A549 (cell line): ENCODE measurements around the gene CTDP1. TPM values are rescaled to one million over a fixed set of nuclear protein-coding genes. Genes with fewer than 3 reads are reported as not detected.

Experiments used
- ATAC-seq, 2 experiments: fragments of 200-7000 bp in 1 of 2; fragments of >200 bp in 1 of 2; cut with Nextera tagmentation in 1 of 2; cut with Tn5 transposase in 1 of 2; 3 replicates each; pipeline versions ENCODE4 v1.8.0 to v1.9.1; 2018 to 2020; ENCODE audit warnings: mild to moderate bottlenecking in 1 of 2, moderate library complexity in 1 of 2
- CTCF ChIA-PET: fragments of 300-600 bp; sonication (Branson Sonifier 250); formaldehyde crosslinking; extraction: SDS; loops from one replicate; lab custom pipeline; 2021; ENCODE audit warnings: antibody characterized with exemption, inconsistent platforms; lab: Yijun Ruan, JAX
- POLR2A ChIA-PET: fragments of 350-600 bp; formaldehyde crosslinking; extraction: SDS; loops from one replicate; lab custom pipeline; 2021; ENCODE audit warnings: antibody characterized with exemption, inconsistent platforms; lab: Yijun Ruan, JAX
- DNase-seq, 2 experiments: peaks; one replicate each; pipeline versions ENCODE4 v3.0.0 to v3.0.0-alpha.2; 2011 to 2016; ENCODE audit warnings: low read depth in 1 of 2, low spot score in 1 of 2
- FAIRE-seq: peaks from 2 replicates; lab custom pipeline; 2011; peaks lifted over from hg19 to GRCh38; lab: Jason Lieb, UNC
- H3K27ac ChIP-seq, 2 experiments: fragments of >200 bp; sonication (Bioruptor Twin); formaldehyde crosslinking; 3 replicates each; pipeline ENCODE4 v1.5.1; 2016 to 2017
- H3K4me1 ChIP-seq: fragments of >200 bp; sonication (Bioruptor Twin); formaldehyde crosslinking; 3 replicates; pipeline ENCODE4 v1.6.1; 2016
- H3K4me2 ChIP-seq: fragments of >200 bp; sonication (Bioruptor Twin); formaldehyde crosslinking; 3 replicates; pipeline ENCODE4 v1.6.1; 2016
- H3K4me3 ChIP-seq: fragments of >200 bp; sonication (Bioruptor Twin); formaldehyde crosslinking; 3 replicates; pipeline ENCODE4 v1.5.1; 2016
- H3K9me3 ChIP-seq: fragments of >200 bp; sonication (Bioruptor Twin); formaldehyde crosslinking; 3 replicates; pipeline ENCODE4 v1.6.1; 2016
- BHLHE40 ChIP-seq: IDR thresholded peaks from 2 replicates; pipeline ENCODE4 v1.6.1; 2012; ENCODE audit warnings: low read depth, low read length, inconsistent platforms
- CBX8 ChIP-seq: fragments of 200-600 bp; sonication (generic); IDR thresholded peaks from 2 replicates; pipeline ENCODE4 v1.6.1; 2016
- CHD4 ChIP-seq: fragments of 200-600 bp; sonication (generic); IDR thresholded peaks from 2 replicates; pipeline ENCODE4 v1.6.1; 2016; ENCODE audit warnings: antibody characterized with exemption, mild to moderate bottlenecking, borderline replicate concordance
- EHF ChIP-seq: fragments of 250-450 bp; sonication (Bioruptor Pico); IDR thresholded peaks from 2 replicates; pipeline ENCODE4 v1.5.0; 2020; ENCODE audit warnings: mild to moderate bottlenecking
- ELK1 ChIP-seq: fragments of 150-350 bp; IDR thresholded peaks from 2 replicates; pipeline ENCODE4 v1.6.1; 2014; ENCODE audit warnings: low read depth, mild to moderate bottlenecking, low read length
- EP300 ChIP-seq, 2 experiments: fragments of >200 bp; sonication (Bioruptor Twin); formaldehyde crosslinking; IDR thresholded peaks; 2 replicates in 1 of 2; 3 replicates in 1 of 2; pipeline ENCODE4 v1.6.1; 2016 to 2017
- FOXS1 ChIP-seq: fragments of 250-450 bp; sonication (Bioruptor Pico); IDR thresholded peaks from 2 replicates; pipeline ENCODE4 v1.5.0; 2020; ENCODE audit warnings: mild to moderate bottlenecking, moderate library complexity
- HEYL ChIP-seq: fragments of 250-450 bp; sonication (Bioruptor Pico); IDR thresholded peaks from 2 replicates; pipeline ENCODE4 v1.8.0; 2021; ENCODE audit warnings: mild to moderate bottlenecking, moderate library complexity
- HOXA7 ChIP-seq: fragments of 250-450 bp; sonication (Bioruptor Pico); IDR thresholded peaks from 2 replicates; pipeline ENCODE4 v1.5.0; 2020; ENCODE audit warnings: mild to moderate bottlenecking, moderate library complexity
- HOXB5 ChIP-seq: fragments of 250-450 bp; sonication (Bioruptor Pico); IDR thresholded peaks from 2 replicates; pipeline ENCODE4 v1.5.0; 2020; ENCODE audit warnings: mild to moderate bottlenecking, moderate library complexity
- JUN ChIP-seq, 2 experiments: fragments of >200 bp; sonication (Bioruptor Twin); formaldehyde crosslinking; IDR thresholded peaks; 2 replicates in 1 of 2; 3 replicates in 1 of 2; pipeline ENCODE4 v1.6.1; 2016 to 2017
- KDM5A ChIP-seq: fragments of 200-600 bp; sonication (generic); IDR thresholded peaks from 2 replicates; pipeline ENCODE4 v1.6.1; 2016; ENCODE audit warnings: antibody characterized with exemption, mild to moderate bottlenecking
- NFE2L2 ChIP-seq: fragments of 150-350 bp; conservative IDR thresholded peaks from 2 replicates; pipeline ENCODE4 v1.6.1; 2014; ENCODE audit warnings: low read length
- PBX3 ChIP-seq: IDR thresholded peaks from 2 replicates; pipeline ENCODE4 v1.6.1; 2012
- RAD21 ChIP-seq, 2 experiments: fragments of >200 bp in 1 of 2; sonication (Bioruptor Twin) in 1 of 2; formaldehyde crosslinking in 1 of 2; IDR thresholded peaks in 1 of 2; conservative IDR thresholded peaks in 1 of 2; 2 replicates in 1 of 2; 3 replicates in 1 of 2; pipeline ENCODE4 v1.6.1; 2012 to 2018; ENCODE audit warnings: inconsistent platforms in 1 of 2
- REST ChIP-seq: fragments of 200-600 bp; sonication (generic); IDR thresholded peaks from 2 replicates; pipeline ENCODE4 v1.6.1; 2016; ENCODE audit warnings: antibody characterized with exemption, mild to moderate bottlenecking, moderate library complexity
- RFX5 ChIP-seq: fragments of 450-650 bp; IDR thresholded peaks from 2 replicates; pipeline ENCODE4 v1.7.1; 2014; ENCODE audit warnings: antibody characterized with exemption, mild to moderate bottlenecking, moderate library complexity
- RNF2 ChIP-seq: fragments of 200-600 bp; sonication (generic); IDR thresholded peaks from 2 replicates; pipeline ENCODE4 v1.6.1; 2016; ENCODE audit warnings: low read depth, mild to moderate bottlenecking, antibody characterized with exemption, moderate library complexity, borderline replicate concordance
- SMC3 ChIP-seq: fragments of >200 bp; sonication (Bioruptor Twin); formaldehyde crosslinking; IDR thresholded peaks from 3 replicates; pipeline ENCODE4 v1.6.1; 2018; ENCODE audit warnings: inconsistent platforms
- ZC3H11A ChIP-seq: fragments of 450-650 bp; IDR thresholded peaks from 2 replicates; pipeline ENCODE4 v1.6.1; 2014; ENCODE audit warnings: antibody characterized with exemption, mild to moderate bottlenecking
- ZSCAN20 ChIP-seq: fragments of 250-450 bp; sonication (Bioruptor Pico); IDR thresholded peaks from 2 replicates; pipeline ENCODE4 v1.8.0; 2022; ENCODE audit warnings: mild to moderate bottlenecking, moderate library complexity
- WGBS: methylation state at CpG from one replicate; pipeline ENCODE4 v1.1.6; 2017; ENCODE audit errors: missing lambda C conversion rate; 5-methylcytosine and 5-hydroxymethylcytosine counted together
- polyA plus RNA-seq, 4 experiments: library from polyadenylated mRNA; depleted of rRNA in 3 of 4; stranded (reverse); fragments of >200 nt; fragmentation: RNase III in 1 of 4; extraction: RNeasy Plus Mini Kit Qiagen cat#74134 plus additional on column Dnase treatment in 1 of 4; gene quantifications; 2 replicates in 3 of 4; 3 replicates in 1 of 4; pipeline ENCODE4 v1.2.3, GENCODE V29; 2011 to 2017
- TF ChIP-seq, protein P1 (sequence below): fragments of 250-450 bp; sonication (Bioruptor Pico); IDR thresholded peaks from 2 replicates; pipeline ENCODE4 v1.5.0; 2021; ENCODE audit warnings: mild to moderate bottlenecking, moderate library complexity, borderline replicate concordance
- TF ChIP-seq, protein P2 (sequence below): IDR thresholded peaks from 2 replicates; pipeline ENCODE4 v1.6.1; 2012; ENCODE audit warnings: low read depth, borderline replicate concordance

The CTDP1 gene
- polyA plus RNA-seq, 2 of the 4 experiments (the other 2 are of a cell fraction) = 6.8 to 12.1 TPM

GRCh38 chr18:79634186-79634585, 45.4 kb upstream of the CTDP1 start:
- H3K9me3 ChIP-seq = no peaks in the 10 kb centered on the region
- H3K4me2 ChIP-seq = no peak overlapping the region
- no peak for TF ChIP-seq NFE2L2
- TF ChIP-seq EP300 (IDR thresholded peaks at IDR 0.05) = no peak
- no peak for TF ChIP-seq BHLHE40
- no peak for TF ChIP-seq HOXB5 (CRISPR knock-in tag)
- TF ChIP-seq KDM5A = no peak
- no peak for TF ChIP-seq EHF (CRISPR knock-in tag)
- TF ChIP-seq FOXS1 (CRISPR knock-in tag) = no peak
- TF ChIP-seq HOXA7 (CRISPR knock-in tag) = no peak
- TF ChIP-seq ELK1 = no peak
- no peak for TF ChIP-seq RAD21 (conservative IDR thresholded peaks at IDR 0.05 in 1 of 2, IDR thresholded peaks at IDR 0.05 in 1 of 2)
- TF ChIP-seq RFX5 = no peak
- TF ChIP-seq, protein P1, sequence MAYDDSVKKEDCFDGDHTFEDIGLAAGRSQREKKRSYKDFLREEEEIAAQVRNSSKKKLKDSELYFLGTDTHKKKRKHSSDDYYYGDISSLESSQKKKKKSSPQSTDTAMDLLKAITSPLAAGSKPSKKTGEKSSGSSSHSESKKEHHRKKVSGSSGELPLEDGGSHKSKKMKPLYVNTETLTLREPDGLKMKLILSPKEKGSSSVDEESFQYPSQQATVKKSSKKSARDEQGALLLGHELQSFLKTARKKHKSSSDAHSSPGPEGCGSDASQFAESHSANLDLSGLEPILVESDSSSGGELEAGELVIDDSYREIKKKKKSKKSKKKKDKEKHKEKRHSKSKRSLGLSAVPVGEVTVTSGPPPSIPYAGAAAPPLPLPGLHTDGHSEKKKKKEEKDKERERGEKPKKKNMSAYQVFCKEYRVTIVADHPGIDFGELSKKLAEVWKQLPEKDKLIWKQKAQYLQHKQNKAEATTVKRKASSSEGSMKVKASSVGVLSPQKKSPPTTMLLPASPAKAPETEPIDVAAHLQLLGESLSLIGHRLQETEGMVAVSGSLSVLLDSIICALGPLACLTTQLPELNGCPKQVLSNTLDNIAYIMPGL (CRISPR knock-in tag) = no peak
- TF ChIP-seq ZC3H11A = no peak
- TF ChIP-seq HEYL = no peak
- no peaks in the 10 kb centered on the region for H3K4me1 ChIP-seq
- H3K27ac ChIP-seq = no peak overlapping the region
- 44% methylated on average over 2 of the region's 5 CpGs for WGBS
- ATAC-seq (no peak), FAIRE-seq (no peak), DNase-seq (no peak)
- ChIA-PET POLR2A (no interaction called here), CTCF (interaction anchor here (1.0 to 1.2 kb wide), 5 partner anchors 9 to 255 kb away, joined by 3 to 4 read pairs (median 3); no protein-coding TSS in a partner anchor)
- no peak overlapping the region for H3K4me3 ChIP-seq

GRCh38 chr18:79634593-79635426, 44.8 kb upstream of the CTDP1 start:
- H3K4me3 ChIP-seq = no peak overlapping the region
- ChIA-PET POLR2A (no interaction called here), CTCF (interaction anchor here (1.0 to 1.2 kb wide), 5 partner anchors 9 to 255 kb away, joined by 3 to 4 read pairs (median 3); no protein-coding TSS in a partner anchor)
- 50% methylated on average over 15 of the region's 23 CpGs for WGBS
- H3K4me2 ChIP-seq = no peak overlapping the region
- FAIRE-seq (no peak), ATAC-seq (no peak), DNase-seq (no peak)
- H3K9me3 ChIP-seq = no peaks in the 10 kb centered on the region
- no peaks in the 10 kb centered on the region for H3K4me1 ChIP-seq
- H3K27ac ChIP-seq = no peak overlapping the region
- no peak for TF ChIP-seq FOXS1 (CRISPR knock-in tag)
- TF ChIP-seq, protein P2, sequence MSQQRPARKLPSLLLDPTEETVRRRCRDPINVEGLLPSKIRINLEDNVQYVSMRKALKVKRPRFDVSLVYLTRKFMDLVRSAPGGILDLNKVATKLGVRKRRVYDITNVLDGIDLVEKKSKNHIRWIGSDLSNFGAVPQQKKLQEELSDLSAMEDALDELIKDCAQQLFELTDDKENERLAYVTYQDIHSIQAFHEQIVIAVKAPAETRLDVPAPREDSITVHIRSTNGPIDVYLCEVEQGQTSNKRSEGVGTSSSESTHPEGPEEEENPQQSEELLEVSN = no peak
- no peak for TF ChIP-seq CHD4
- TF ChIP-seq CBX8 = no peak
- TF ChIP-seq NFE2L2 = no peak
- no peak for TF ChIP-seq SMC3

GRCh38 chr18:79635427-79635726, 44.2 kb upstream of the CTDP1 start:
- H3K27ac ChIP-seq = no peak overlapping the region
- CTCF ChIA-PET = no interaction called here
- no peak for ATAC-seq
- POLR2A ChIA-PET = no interaction called here
- no peaks in the 10 kb centered on the region for H3K4me1 ChIP-seq
- no peak overlapping the region for H3K4me3 ChIP-seq
- WGBS = 79% methylated on average over 15 of the region's 15 CpGs
- no peak for DNase-seq
- no peaks in the 10 kb centered on the region for H3K9me3 ChIP-seq
- no peak overlapping the region for H3K4me2 ChIP-seq
- FAIRE-seq = no peak
- TF ChIP-seq JUN (IDR thresholded peaks at IDR 0.05) (no peak), REST (no peak), RNF2 (no peak), ZSCAN20 (CRISPR knock-in tag) (no peak), PBX3 (no peak), NFE2L2 (no peak), KDM5A (no peak)
- TF ChIP-seq, protein P1 (CRISPR knock-in tag) = no peak
